ENCODE measurements around the gene CYTH3. TPM values are rescaled to one million over a fixed set of nuclear protein-coding genes. Genes with fewer than 3 reads are reported as not detected.

The CYTH3 gene
- total RNA-seq, 5 donors from 2014 or later (not counting 1 experiment from before 2014, with no cell fraction given): 5.0 to 16.3 (median 12.5) TPM

- no peak overlapping the region for H3K27ac ChIP-seq (ENCODE audit: low read length)
- ChIA-PET CTCF (interaction anchor here in 1 of 2 donors (0.5 kb wide), 1 partner anchor 41 kb away, joined by 5 read pairs; no protein-coding TSS in a partner anchor), POLR2A (no interaction called here)
- no peak for DNase-seq
- H3K9me3 Mint-ChIP-seq: no peaks in the 10 kb centered on the region
- H3K27me3 ChIP-seq (replicated peaks in 1 of 2; ENCODE audit: control insufficient read depth in 2 of 2, extremely low read depth in 1 of 2, insufficient read depth in 2 of 2, low read length in 1 of 2): no peaks in the 10 kb centered on the region
- H3K36me3 ChIP-seq (ENCODE audit: control insufficient read depth in 2 of 2, extremely low read depth in 1 of 2, insufficient read depth in 1 of 2, low read length in 1 of 2): no peaks in the 10 kb centered on the region
- no peaks in the 10 kb centered on the region for H3K27me3 Mint-ChIP-seq
- H3K36me3 Mint-ChIP-seq: peaks cover 13% of the 10 kb centered on the region
- H3K27ac Mint-ChIP-seq: no peak overlapping the region
- ATAC-seq (replicated peaks in 1 of 4): no peak
- H3K4me1 ChIP-seq (ENCODE audit: control insufficient read depth in 1 of 2, extremely low read depth in 1 of 2, insufficient read depth in 2 of 2, low read length in 2 of 2): no peaks in the 10 kb centered on the region
- H3K4me3 ChIP-seq (ENCODE audit: control insufficient read depth in 1 of 2, extremely low read depth in 1 of 2, low read length in 1 of 2): no peak overlapping the region
- no peaks in the 10 kb centered on the region for H3K4me1 Mint-ChIP-seq
- H3K9me3 ChIP-seq: no peaks in the 10 kb centered on the region
- WGBS (ENCODE audit: insufficient coverage): 86% methylated on average over 14 of the region's 14 CpGs
- H3K4me3 Mint-ChIP-seq: no peak overlapping the region
These were observed 104.0 kb downstream of the CYTH3 start for GRCh38 chr7:6168477-6168868.

GRCh38 chr7:6167587-6168476, 104.6 kb downstream of the CYTH3 start:
- no peak overlapping the region for H3K4me3 ChIP-seq (ENCODE audit: control insufficient read depth in 1 of 2, extremely low read depth in 1 of 2, low read length in 1 of 2)
- H3K4me1 ChIP-seq (ENCODE audit: control insufficient read depth in 1 of 2, extremely low read depth in 1 of 2, insufficient read depth in 2 of 2, low read length in 2 of 2): no peaks in the 10 kb centered on the region
- no peaks in the 10 kb centered on the region for H3K27me3 Mint-ChIP-seq
- ChIA-PET POLR2A (no interaction called here), CTCF (interaction anchor here in 1 of 2 donors (0.5 to 0.6 kb wide), 2 partner anchors 40 to 42 kb away, joined by 5 read pairs; no protein-coding TSS in a partner anchor)
- H3K27ac ChIP-seq (ENCODE audit: low read length): no peak overlapping the region
- peaks cover 0 to 3% (median 0%) of the 10 kb centered on the region in 3 donors for H3K4me1 Mint-ChIP-seq
- H3K4me3 Mint-ChIP-seq: no peak overlapping the region
- no peaks in the 10 kb centered on the region for H3K36me3 ChIP-seq (ENCODE audit: control insufficient read depth in 2 of 2, extremely low read depth in 1 of 2, insufficient read depth in 1 of 2, low read length in 1 of 2)
- no peak overlapping the region for H3K27ac Mint-ChIP-seq
- no peak for DNase-seq
- H3K36me3 Mint-ChIP-seq: peaks cover 8% of the 10 kb centered on the region
- no peak for ATAC-seq (replicated peaks in 1 of 4)
- no peaks in the 10 kb centered on the region for H3K9me3 ChIP-seq
- no peaks in the 10 kb centered on the region for H3K27me3 ChIP-seq (replicated peaks in 1 of 2; ENCODE audit: control insufficient read depth in 2 of 2, extremely low read depth in 1 of 2, insufficient read depth in 2 of 2, low read length in 1 of 2)
- 90% methylated on average over 18 of the region's 22 CpGs for WGBS (ENCODE audit: insufficient coverage)
- no peaks in the 10 kb centered on the region for H3K9me3 Mint-ChIP-seq

- H3K36me3 ChIP-seq (ENCODE audit: control insufficient read depth in 2 of 2, extremely low read depth in 1 of 2, insufficient read depth in 1 of 2, low read length in 1 of 2): no peaks in the 10 kb centered on the region
- H3K4me1 Mint-ChIP-seq: peaks cover 0 to 4% (median 0%) of the 10 kb centered on the region in 3 donors
- ChIA-PET CTCF (no interaction called here), POLR2A (no interaction called here)
- H3K27ac ChIP-seq (ENCODE audit: low read length): no peak overlapping the region
- H3K4me3 ChIP-seq (ENCODE audit: control insufficient read depth in 1 of 2, extremely low read depth in 1 of 2, low read length in 1 of 2): no peak overlapping the region
- no peaks in the 10 kb centered on the region for H3K27me3 Mint-ChIP-seq
- 88% methylated on average over 12 of the region's 13 CpGs for WGBS (ENCODE audit: insufficient coverage)
- no peaks in the 10 kb centered on the region for H3K9me3 Mint-ChIP-seq
- no peaks in the 10 kb centered on the region for H3K27me3 ChIP-seq (replicated peaks in 1 of 2; ENCODE audit: control insufficient read depth in 2 of 2, extremely low read depth in 1 of 2, insufficient read depth in 2 of 2, low read length in 1 of 2)
- H3K27ac Mint-ChIP-seq: no peak overlapping the region
- ATAC-seq (replicated peaks in 1 of 4): no peak
- H3K4me3 Mint-ChIP-seq: no peak overlapping the region
- DNase-seq: no peak
- peaks cover 8% of the 10 kb centered on the region for H3K36me3 Mint-ChIP-seq
- H3K9me3 ChIP-seq: no peaks in the 10 kb centered on the region
- H3K4me1 ChIP-seq (ENCODE audit: control insufficient read depth in 1 of 2, extremely low read depth in 1 of 2, insufficient read depth in 2 of 2, low read length in 2 of 2): peaks cover 0 to 1% of the 10 kb centered on the region in 2 experiments
These were observed 105.3 kb downstream of the CYTH3 start for GRCh38 chr7:6167004-6167551.

- ChIA-PET CTCF (no interaction called here), POLR2A (no interaction called here)
- ATAC-seq (replicated peaks in 1 of 4) (no peak), DNase-seq (no peak)
- Mint-ChIP-seq H3K9me3 (no peaks in the 10 kb centered on the region), H3K4me1 (peaks cover 2 to 9% (median 3%) of the 10 kb centered on the region in 3 donors), H3K36me3 (peaks cover 10% of the 10 kb centered on the region), H3K27ac (no peak overlapping the region), H3K4me3 (no peak overlapping the region), H3K27me3 (no peaks in the 10 kb centered on the region)
- no peaks in the 10 kb centered on the region for H3K36me3 ChIP-seq (ENCODE audit: control insufficient read depth in 2 of 2, extremely low read depth in 1 of 2, insufficient read depth in 1 of 2, low read length in 1 of 2)
- peaks cover 0 to 2% of the 10 kb centered on the region in 2 experiments for H3K4me1 ChIP-seq (ENCODE audit: control insufficient read depth in 1 of 2, extremely low read depth in 1 of 2, insufficient read depth in 2 of 2, low read length in 2 of 2)
- H3K27ac ChIP-seq (ENCODE audit: low read length): no peak overlapping the region
- 95% methylated on average over 7 of the region's 13 CpGs for WGBS (ENCODE audit: insufficient coverage)
- H3K9me3 ChIP-seq: no peaks in the 10 kb centered on the region
- H3K4me3 ChIP-seq (ENCODE audit: control insufficient read depth in 1 of 2, extremely low read depth in 1 of 2, low read length in 1 of 2): no peak overlapping the region
- no peaks in the 10 kb centered on the region for H3K27me3 ChIP-seq (replicated peaks in 1 of 2; ENCODE audit: control insufficient read depth in 2 of 2, extremely low read depth in 1 of 2, insufficient read depth in 2 of 2, low read length in 1 of 2)
These were observed 106.0 kb downstream of the CYTH3 start for GRCh38 chr7:6166443-6166891.

GRCh38 chr7:6165521-6166320, 106.7 kb downstream of the CYTH3 start:
- Mint-ChIP-seq H3K4me1 (peaks cover 2 to 11% (median 5%) of the 10 kb centered on the region in 3 donors), H3K9me3 (no peaks in the 10 kb centered on the region), H3K27ac (no peak overlapping the region), H3K36me3 (peaks cover 15% of the 10 kb centered on the region), H3K4me3 (no peak overlapping the region), H3K27me3 (no peaks in the 10 kb centered on the region)
- ATAC-seq (replicated peaks in 1 of 4) (no peak), DNase-seq (no peak)
- H3K36me3 ChIP-seq (ENCODE audit: control insufficient read depth in 2 of 2, extremely low read depth in 1 of 2, insufficient read depth in 1 of 2, low read length in 1 of 2): peaks cover 0 to under 1% of the 10 kb centered on the region in 2 donors
- peaks cover 0 to 2% of the 10 kb centered on the region in 2 experiments for H3K4me1 ChIP-seq (ENCODE audit: control insufficient read depth in 1 of 2, extremely low read depth in 1 of 2, insufficient read depth in 2 of 2, low read length in 2 of 2)
- no peaks in the 10 kb centered on the region for H3K27me3 ChIP-seq (replicated peaks in 1 of 2; ENCODE audit: control insufficient read depth in 2 of 2, extremely low read depth in 1 of 2, insufficient read depth in 2 of 2, low read length in 1 of 2)
- 94% methylated on average over 26 of the region's 36 CpGs for WGBS (ENCODE audit: insufficient coverage)
- POLR2A ChIA-PET: no interaction called here
- no peak overlapping the region for H3K27ac ChIP-seq (ENCODE audit: low read length)
- CTCF ChIA-PET: no interaction called here
- H3K4me3 ChIP-seq (ENCODE audit: control insufficient read depth in 1 of 2, extremely low read depth in 1 of 2, low read length in 1 of 2): no peak overlapping the region
- no peaks in the 10 kb centered on the region for H3K9me3 ChIP-seq

- ChIA-PET CTCF (no interaction called here), POLR2A (no interaction called here)
- Mint-ChIP-seq H3K27me3 (no peaks in the 10 kb centered on the region), H3K9me3 (no peaks in the 10 kb centered on the region), H3K27ac (no peak overlapping the region), H3K4me3 (no peak overlapping the region), H3K4me1 (peaks cover 2 to 11% (median 5%) of the 10 kb centered on the region in 3 donors), H3K36me3 (peaks cover 19% of the 10 kb centered on the region)
- H3K27ac ChIP-seq (ENCODE audit: low read length): no peak overlapping the region
- ATAC-seq (replicated peaks in 1 of 4) (no peak), DNase-seq (no peak)
- H3K36me3 ChIP-seq (ENCODE audit: control insufficient read depth in 2 of 2, extremely low read depth in 1 of 2, insufficient read depth in 1 of 2, low read length in 1 of 2): peaks cover 0 to 3% of the 10 kb centered on the region in 2 donors
- H3K27me3 ChIP-seq (replicated peaks in 1 of 2; ENCODE audit: control insufficient read depth in 2 of 2, extremely low read depth in 1 of 2, insufficient read depth in 2 of 2, low read length in 1 of 2): no peaks in the 10 kb centered on the region
- H3K9me3 ChIP-seq: no peaks in the 10 kb centered on the region
- WGBS (ENCODE audit: insufficient coverage): 91% methylated on average over 7 of the region's 19 CpGs
- no peak overlapping the region for H3K4me3 ChIP-seq (ENCODE audit: control insufficient read depth in 1 of 2, extremely low read depth in 1 of 2, low read length in 1 of 2)
- peaks cover 0 to 2% of the 10 kb centered on the region in 2 experiments for H3K4me1 ChIP-seq (ENCODE audit: control insufficient read depth in 1 of 2, extremely low read depth in 1 of 2, insufficient read depth in 2 of 2, low read length in 2 of 2)
These were observed 107.3 kb downstream of the CYTH3 start for GRCh38 chr7:6165075-6165474.
